Measurements from ENCODE around the gene HS3ST5. TPM values are rescaled to one million over a fixed set of nuclear protein-coding genes. Genes with fewer than 3 reads are reported as not detected.

HS3ST5 gene
- polyA plus RNA-seq, 1 donor (not counting 4 experiments of a cell fraction or from before 2014, with no cell fraction given), result not detected

- H3K79me2 ChIP-seq (ENCODE audit: control insufficient read depth, insufficient read depth, low read length), result no peaks in the 10 kb centered on the region
- no peak overlapping the region for H3K4me2 ChIP-seq (ENCODE audit: control insufficient read depth, extremely low read depth, insufficient read depth, low read depth, low read length)
- DNase-seq (ENCODE audit: low read depth, low spot score) (no peak), FAIRE-seq (no peak)
- no peaks in the 10 kb centered on the region for H3K4me1 ChIP-seq (ENCODE audit: control insufficient read depth, extremely low read depth, insufficient read depth, low read length)
- no peak overlapping the region for H3K4me3 ChIP-seq (ENCODE audit: control insufficient read depth in 2 of 3, extremely low read depth in 1 of 3, insufficient read depth in 2 of 3, low read depth in 1 of 3, low read length in 3 of 3)
- H3K27ac ChIP-seq (ENCODE audit: control insufficient read depth, insufficient read depth, low read length), result no peak overlapping the region
- no peaks in the 10 kb centered on the region for H3K9me1 ChIP-seq (ENCODE audit: control insufficient read depth, extremely low read depth, insufficient read depth, low read length)
- H3K9me3 ChIP-seq (ENCODE audit: control insufficient read depth, low read depth, low read length), result no peaks in the 10 kb centered on the region
- no peaks in the 10 kb centered on the region for H3K27me3 ChIP-seq (ENCODE audit: control insufficient read depth, extremely low read depth, insufficient read depth, low read length)
- no peak for TF ChIP-seq CTCF (optimal IDR thresholded peaks at IDR 0.05 in 1 of 3, IDR thresholded peaks at IDR 0.05 in 1 of 3, conservative IDR thresholded peaks at IDR 0.05 in 1 of 3; ENCODE audit: extremely low read depth in 1 of 3, insufficient read depth in 2 of 3, low read length in 3 of 3)
- TF ChIP-seq EZH2 (IDR thresholded peaks at IDR 0.05; ENCODE audit: low read length), result no peak
- H3K9ac ChIP-seq (ENCODE audit: control insufficient read depth, extremely low read depth, insufficient read depth, low read length), result no peak overlapping the region
- dilution Hi-C loops (cut with MboI; ENCODE audit: extremely low pct_ligation_motif_present, low sequenced_read_pairs), result no loop called here
- H4K20me1 ChIP-seq (ENCODE audit: control insufficient read depth, extremely low read depth, insufficient read depth, low read length), result no peaks in the 10 kb centered on the region
- H2AFZ ChIP-seq (ENCODE audit: control insufficient read depth, low read length), result no peak overlapping the region
- H3K36me3 ChIP-seq (ENCODE audit: control insufficient read depth in 2 of 2, extremely low read depth in 1 of 2, insufficient read depth in 2 of 2, low read length in 2 of 2), result no peaks in the 10 kb centered on the region
Measured at GRCh38 chr6:114249522-114249921, 93.3 kb downstream of the HS3ST5 start.

- Histone ChIP-seq H3K36me3 (ENCODE audit: control insufficient read depth in 2 of 2, extremely low read depth in 1 of 2, insufficient read depth in 2 of 2, low read length in 2 of 2) (no peaks in the 10 kb centered on the region), H4K20me1 (ENCODE audit: control insufficient read depth, extremely low read depth, insufficient read depth, low read length) (no peaks in the 10 kb centered on the region), H3K27me3 (ENCODE audit: control insufficient read depth, extremely low read depth, insufficient read depth, low read length) (no peaks in the 10 kb centered on the region), H3K4me2 (ENCODE audit: control insufficient read depth, extremely low read depth, insufficient read depth, low read depth, low read length) (no peak overlapping the region), H3K9me1 (ENCODE audit: control insufficient read depth, extremely low read depth, insufficient read depth, low read length) (no peaks in the 10 kb centered on the region), H3K9ac (ENCODE audit: control insufficient read depth, extremely low read depth, insufficient read depth, low read length) (no peak overlapping the region), H3K4me3 (ENCODE audit: control insufficient read depth in 2 of 3, extremely low read depth in 1 of 3, insufficient read depth in 2 of 3, low read depth in 1 of 3, low read length in 3 of 3) (no peak overlapping the region), H3K79me2 (ENCODE audit: control insufficient read depth, insufficient read depth, low read length) (no peaks in the 10 kb centered on the region), H2AFZ (ENCODE audit: control insufficient read depth, low read length) (no peak overlapping the region), H3K27ac (ENCODE audit: control insufficient read depth, insufficient read depth, low read length) (no peak overlapping the region), H3K9me3 (ENCODE audit: control insufficient read depth, low read depth, low read length) (no peaks in the 10 kb centered on the region), H3K4me1 (ENCODE audit: control insufficient read depth, extremely low read depth, insufficient read depth, low read length) (no peaks in the 10 kb centered on the region)
- dilution Hi-C loops (cut with MboI; ENCODE audit: extremely low pct_ligation_motif_present, low sequenced_read_pairs), result no loop called here
- DNase-seq (ENCODE audit: low read depth, low spot score) (no peak), FAIRE-seq (no peak)
- no peak for TF ChIP-seq EZH2 (IDR thresholded peaks at IDR 0.05; ENCODE audit: low read length)
- no peak for TF ChIP-seq CTCF (optimal IDR thresholded peaks at IDR 0.05 in 1 of 3, IDR thresholded peaks at IDR 0.05 in 1 of 3, conservative IDR thresholded peaks at IDR 0.05 in 1 of 3; ENCODE audit: extremely low read depth in 1 of 3, insufficient read depth in 2 of 3, low read length in 3 of 3)
Measured at GRCh38 chr6:114247101-114247500, 95.7 kb downstream of the HS3ST5 start.
